PFSK-1 (cell line): ENCODE measurements around the gene ZNF14.

Experiments used
- FOXP2 ChIP-seq: optimal IDR thresholded peaks from 2 replicates; pipeline ENCODE3; 2011; ENCODE audit warnings: borderline replicate concordance, control low read depth, inconsistent platforms; ENCODE audit not compliant: insufficient read depth; ENCODE audit errors: extremely low read length, extremely low read depth
- POLR2AphosphoS5 ChIP-seq: IDR thresholded peaks from 2 replicates; pipeline ENCODE4 v1.6.1; 2012; ENCODE audit warnings: low read depth, mild to moderate bottlenecking, control low read depth, low read length, moderate library complexity
- TAF1 ChIP-seq: IDR thresholded peaks from 2 replicates; pipeline ENCODE4 v1.6.1; 2012; ENCODE audit warnings: low read length, control low read depth, borderline replicate concordance; ENCODE audit not compliant: insufficient read depth

- TF ChIP-seq POLR2AphosphoS5 (no peak), TAF1 (no peak), FOXP2 (no peak)
These were observed 22.4 kb downstream of the ZNF14 start for GRCh38 chr19:19710506-19710905.
